HCT116 (cell line): Measurements from ENCODE around the gene TUBA3E. TPM values are rescaled to one million over a fixed set of nuclear protein-coding genes. Genes with fewer than 3 reads are reported as not detected.
"Not testable (repeated sequence)": the region's sequence is repeated elsewhere in the genome, so short reads cannot be mapped to it uniquely, and the experiment has no call there.

Experiments used
- ATAC-seq: fragments of 200-7000 bp; cut with Tn5 transposase; 2 replicates; pipeline ENCODE4 v1.9.1; 2020; ENCODE audit warnings: mild to moderate bottlenecking, moderate library complexity
- BruUV-seq: library from RNA; stranded (reverse); fragments of 400-500 nt; replicated peaks from 2 replicates; lab custom pipeline; 2021; lab: Mats Ljungman, UMichigan
- CTCF ChIA-PET: fragments of 300-600 bp; sonication (Branson Sonifier 250); formaldehyde crosslinking; loops from one replicate; lab custom pipeline; 2021; ENCODE audit warnings: antibody characterized with exemption; lab: Charles Lee
- POLR2A ChIA-PET: fragments of 300-600, 350-600 bp; sonication (Branson Sonifier 250); formaldehyde crosslinking; loops from one replicate; lab custom pipeline; 2021; ENCODE audit warnings: antibody characterized with exemption; lab: Charles Lee
- RAD21 ChIA-PET, 2 experiments: fragments of 300-600 bp; sonication (Branson Sonifier 250); formaldehyde crosslinking; loops; one replicate each; lab custom pipeline; 2023; ENCODE audit warnings: low total read pairs in 2 of 2; ENCODE audit not compliant: uncharacterized antibody in 2 of 2, unreplicated experiment in 2 of 2, low non-redundant PET in 1 of 2; lab: Charles Lee
- DNase-seq: peaks from one replicate; pipeline ENCODE4 v3.0.0-alpha.2; 2010; ENCODE audit warnings: low read depth, low spot score
- H2AFZ ChIP-seq: fragments of 200-600 bp; shearing (Covaris generic), sonication (generic); 2 replicates; pipeline ENCODE4 v1.6.1; 2017; ENCODE audit warnings: low read depth, mixed run types, mixed read lengths, antibody characterized with exemption, low read length; ENCODE audit not compliant: poor library complexity, severe bottlenecking
- H3K27ac ChIP-seq: 2 replicates; pipeline ENCODE4 v1.5.1; 2012; ENCODE audit warnings: low read depth, low read length
- H3K27me3 ChIP-seq: fragments of 200-600 bp; sonication (generic); 2 replicates; pipeline ENCODE4 v1.6.1; 2016; ENCODE audit warnings: mixed run types, low read length, mixed read lengths; ENCODE audit not compliant: insufficient read depth
- H3K36me3 ChIP-seq, 2 experiments: fragments of 200-500 bp in 1 of 2; fragments of 200-600 bp in 1 of 2; sonication (Bioruptor generic) in 1 of 2; sonication (generic) in 1 of 2; 2 replicates each; pipeline versions ENCODE4 v1.5.1 to v1.6.1; 2014 to 2016; ENCODE audit warnings: low read length in 2 of 2, inconsistent platforms in 1 of 2, mixed read lengths in 1 of 2, mixed run types in 1 of 2; ENCODE audit not compliant: insufficient read depth in 2 of 2, control insufficient read depth in 1 of 2
- H3K4me1 ChIP-seq, 2 experiments: fragments of 200-600 bp in 1 of 2; sonication (generic) in 1 of 2; 2 replicates each; pipeline versions ENCODE4 v1.5.1 to v1.6.1; 2012 to 2017; ENCODE audit warnings: low read length in 2 of 2, inconsistent platforms in 1 of 2, mild to moderate bottlenecking in 1 of 2, mixed read lengths in 1 of 2, mixed run types in 1 of 2, moderate library complexity in 1 of 2; ENCODE audit not compliant: insufficient read depth in 2 of 2, control insufficient read depth in 1 of 2
- H3K4me2 ChIP-seq: fragments of 200-600 bp; sonication (generic); 2 replicates; pipeline ENCODE4 v1.6.1; 2017; ENCODE audit warnings: mixed run types, low read length, mixed read lengths
- H3K4me3 ChIP-seq, 2 experiments: fragments of 200-600 bp in 1 of 2; sonication (generic) in 1 of 2; replicated peaks in 1 of 2; 2 replicates each; pipeline ENCODE4 v1.5.1; 2011 to 2016; ENCODE audit warnings: low read length in 2 of 2, control low read depth in 1 of 2, low read depth in 1 of 2, mild to moderate bottlenecking in 1 of 2, mixed read lengths in 1 of 2, mixed run types in 1 of 2
- H3K79me2 ChIP-seq: fragments of 200-600 bp; sonication (generic); 2 replicates; pipeline ENCODE4 v1.6.1; 2017; ENCODE audit warnings: mild to moderate bottlenecking, mixed run types, low read length, moderate library complexity, mixed read lengths; ENCODE audit not compliant: insufficient read depth
- H3K9ac ChIP-seq: fragments of 200-600 bp; sonication (generic); 2 replicates; pipeline ENCODE4 v1.6.1; 2016; ENCODE audit warnings: low read length, mixed read lengths
- H3K9me2 ChIP-seq: fragments of 200-600 bp; sonication (generic), shearing (Covaris generic); 2 replicates; pipeline ENCODE4 v1.6.1; 2017; ENCODE audit warnings: mixed run types, mild to moderate bottlenecking, moderate library complexity; ENCODE audit not compliant: insufficient read depth
- H3K9me3 ChIP-seq, 2 experiments: fragments of 200-500 bp in 1 of 2; fragments of 200-600 bp in 1 of 2; sonication (Bioruptor generic) in 1 of 2; sonication (generic) in 1 of 2; 2 replicates each; pipeline ENCODE4 v1.6.1; 2014 to 2017; ENCODE audit warnings: low read length in 2 of 2, mixed read lengths in 2 of 2, inconsistent platforms in 1 of 2, low read depth in 1 of 2, mild to moderate bottlenecking in 1 of 2, mixed run types in 1 of 2, moderate library complexity in 1 of 2; ENCODE audit not compliant: control insufficient read depth in 1 of 2, insufficient read depth in 1 of 2
- H4K20me1 ChIP-seq: fragments of 200-600 bp; sonication (generic), shearing (Covaris generic); 2 replicates; pipeline ENCODE4 v1.6.1; 2017; ENCODE audit warnings: mixed run types, mild to moderate bottlenecking, moderate library complexity; ENCODE audit not compliant: insufficient read depth
- EZH2phosphoT487 ChIP-seq: fragments of 200-600 bp; IDR thresholded peaks from 2 replicates; pipeline ENCODE4 v1.6.1; 2018; ENCODE audit warnings: antibody characterized with exemption, borderline replicate concordance
- SRF ChIP-seq: IDR thresholded peaks from 2 replicates; pipeline ENCODE4 v1.6.1; 2012; ENCODE audit warnings: low read depth
- ZBTB33 ChIP-seq: IDR thresholded peaks from 2 replicates; pipeline ENCODE4 v1.6.1; 2011; ENCODE audit warnings: mild to moderate bottlenecking, low read length, moderate library complexity; ENCODE audit not compliant: insufficient replicate concordance; ENCODE audit errors: extremely low read depth
- ZNF274 ChIP-seq: fragments of 200-500 bp; sonication (Bioruptor generic); IDR thresholded peaks from 2 replicates; pipeline ENCODE4 v1.6.1; 2014; ENCODE audit warnings: mild to moderate bottlenecking, low read depth, low read length, inconsistent platforms
- intact Hi-C: fragments of 100-400 bp; cut with micrococcal nuclease; formaldehyde crosslinking; loops from 2 replicates; pipeline ENCODE4 v1.10.0; 2022
- total RNA-seq: library from RNA; stranded (reverse); gene quantifications from one replicate; pipeline ENCODE4 v1.2.1, GENCODE V29; 2021; ENCODE audit not compliant: unreplicated experiment

The TUBA3E gene
- total RNA-seq, 1 experiment from 2014 or later: not detected

GRCh38 chr2:130169896-130170295 lies 28.3 kb downstream of the TUBA3E start:
- DNase-seq (no peak), ATAC-seq (no peak)
- ChIA-PET CTCF (no interaction called here), POLR2A (no interaction called here), RAD21 (no interaction called here)
- Histone ChIP-seq H3K27ac (no peak overlapping the region), H4K20me1 (no peaks in the 10 kb centered on the region), H3K9me3 (no peaks in the 10 kb centered on the region), H3K4me3 (no peak overlapping the region), H3K4me1 (no peaks in the 10 kb centered on the region), H3K36me3 (peaks cover 22 to 34% of the 10 kb centered on the region in 2 experiments; a peak in 2 of 4 replicates), H3K27me3 (no peaks in the 10 kb centered on the region), H3K4me2 (no peak overlapping the region), H3K9ac (no peak overlapping the region), H3K9me2 (no peaks in the 10 kb centered on the region), H2AFZ (no peak overlapping the region), H3K79me2 (peaks cover 19% of the 10 kb centered on the region; the same call in 1 of the 2 replicates)
- BruUV-seq: no TSS peak
- intact Hi-C loops: no loop called here
- no peak for TF ChIP-seq EZH2phosphoT487
- TF ChIP-seq ZBTB33: no peak
- no peak for TF ChIP-seq SRF
- no peak for TF ChIP-seq ZNF274

GRCh38 chr2:130169163-130169562 lies 29.1 kb downstream of the TUBA3E start:
- peaks cover 22 to 30% of the 10 kb centered on the region in 2 experiments; a peak in 2 of 4 replicates for H3K36me3 ChIP-seq

GRCh38 chr2:130166611-130167010 lies 31.6 kb downstream of the TUBA3E start:
- DNase-seq, H3K27me3 ChIP-seq, H4K20me1 ChIP-seq, H3K9me3 ChIP-seq, H2AFZ ChIP-seq, H3K79me2 ChIP-seq, H3K9ac ChIP-seq, H3K9me2 ChIP-seq, H3K4me1 ChIP-seq, CTCF ChIA-PET, H3K27ac ChIP-seq, intact Hi-C loops, H3K4me2 ChIP-seq, ATAC-seq, POLR2A ChIA-PET, H3K4me3 ChIP-seq, RAD21 ChIA-PET: not testable (repeated sequence)
- BruUV-seq: TSS peak; percentile 4
- H3K36me3 ChIP-seq: peaks cover 17 to 23% of the 10 kb centered on the region in 2 experiments; a peak in 2 of 4 replicates

More at GRCh38 chr2:130169163-130169562, 29.1 kb downstream of the TUBA3E start:
- H3K9me3 ChIP-seq, H3K4me1 ChIP-seq, H3K9me2 ChIP-seq, RAD21 ChIA-PET, ATAC-seq, H4K20me1 ChIP-seq, BruUV-seq, CTCF ChIA-PET, H2AFZ ChIP-seq, DNase-seq, H3K27ac ChIP-seq, intact Hi-C loops, POLR2A ChIA-PET, H3K9ac ChIP-seq, H3K4me3 ChIP-seq, H3K27me3 ChIP-seq, H3K4me2 ChIP-seq: not testable (repeated sequence)
- peaks cover 13% of the 10 kb centered on the region; the same call in 1 of the 2 replicates for H3K79me2 ChIP-seq
